NCI-H446 treated with DMSO at 0.1 percent for 48 hours (cell line): Measurements from ENCODE around the gene CUX1.
"Not testable (repeated sequence)": the region's sequence is repeated elsewhere in the genome, so short reads cannot be mapped to it uniquely, and the experiment has no call there.

Source experiments
- DNase-seq: peaks from one replicate; lab custom pipeline; 2025; lab: John Stamatoyannopoulos, UW

CUX1 gene

DNA sequence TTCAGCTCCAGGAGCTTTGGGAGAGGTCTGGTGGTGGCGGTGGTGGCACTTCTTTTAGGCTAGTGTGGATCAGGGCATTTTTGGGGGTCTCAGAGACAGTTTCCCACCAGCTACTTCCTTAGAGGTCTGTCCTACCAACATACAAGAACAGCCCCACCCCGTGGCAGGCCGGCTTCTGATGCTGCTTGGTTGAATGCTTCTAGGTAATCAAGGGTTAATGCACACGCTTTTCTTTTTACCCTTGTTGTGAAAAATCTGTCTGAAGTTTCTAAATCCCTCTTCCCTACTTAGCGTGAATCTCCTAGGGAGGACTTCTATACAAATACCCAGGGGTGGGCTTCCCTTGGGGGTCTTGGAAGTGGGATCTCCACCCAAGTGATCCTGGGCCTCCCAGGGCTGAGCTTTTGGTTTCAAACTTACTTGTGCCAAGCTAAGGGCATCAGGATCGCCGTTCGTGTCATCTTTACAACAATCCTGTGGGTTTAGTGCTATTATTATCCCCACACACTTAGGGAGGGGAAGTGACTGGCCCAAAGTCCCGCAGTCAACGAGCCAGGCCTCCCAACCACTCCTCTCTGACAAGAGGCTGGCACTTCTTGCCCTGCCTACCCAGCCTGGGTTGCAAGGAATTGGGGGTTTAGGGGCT lies 471.0 kb downstream of the CUX1 start:
- DNase-seq, result no peak

- no peak for DNase-seq
These were observed 471.6 kb downstream of the CUX1 start for GRCh38 chr7:102289057-102289456.

GRCh38 chr7:102291056-102291915 lies 473.9 kb downstream of the CUX1 start:
- DNase-seq, result no peak

DNA sequence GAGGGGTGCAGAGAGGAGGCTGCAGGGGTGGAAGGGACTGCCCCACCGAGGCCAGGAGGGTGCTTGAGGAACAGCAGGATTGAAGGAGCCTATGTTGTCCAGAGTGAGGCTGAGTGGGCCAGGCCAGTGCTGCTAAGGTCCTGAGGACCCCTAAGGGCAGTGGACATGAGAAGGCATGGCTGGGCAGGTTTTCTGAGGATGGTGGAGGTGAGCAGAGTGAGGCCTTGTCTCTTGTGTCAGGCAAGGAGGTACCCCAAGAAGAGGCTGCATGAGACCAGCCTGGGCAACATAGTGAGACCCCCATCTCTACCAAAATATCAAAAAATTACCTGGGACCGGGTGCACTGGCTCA lies 474.5 kb downstream of the CUX1 start:
- DNase-seq, result no peak

DNA sequence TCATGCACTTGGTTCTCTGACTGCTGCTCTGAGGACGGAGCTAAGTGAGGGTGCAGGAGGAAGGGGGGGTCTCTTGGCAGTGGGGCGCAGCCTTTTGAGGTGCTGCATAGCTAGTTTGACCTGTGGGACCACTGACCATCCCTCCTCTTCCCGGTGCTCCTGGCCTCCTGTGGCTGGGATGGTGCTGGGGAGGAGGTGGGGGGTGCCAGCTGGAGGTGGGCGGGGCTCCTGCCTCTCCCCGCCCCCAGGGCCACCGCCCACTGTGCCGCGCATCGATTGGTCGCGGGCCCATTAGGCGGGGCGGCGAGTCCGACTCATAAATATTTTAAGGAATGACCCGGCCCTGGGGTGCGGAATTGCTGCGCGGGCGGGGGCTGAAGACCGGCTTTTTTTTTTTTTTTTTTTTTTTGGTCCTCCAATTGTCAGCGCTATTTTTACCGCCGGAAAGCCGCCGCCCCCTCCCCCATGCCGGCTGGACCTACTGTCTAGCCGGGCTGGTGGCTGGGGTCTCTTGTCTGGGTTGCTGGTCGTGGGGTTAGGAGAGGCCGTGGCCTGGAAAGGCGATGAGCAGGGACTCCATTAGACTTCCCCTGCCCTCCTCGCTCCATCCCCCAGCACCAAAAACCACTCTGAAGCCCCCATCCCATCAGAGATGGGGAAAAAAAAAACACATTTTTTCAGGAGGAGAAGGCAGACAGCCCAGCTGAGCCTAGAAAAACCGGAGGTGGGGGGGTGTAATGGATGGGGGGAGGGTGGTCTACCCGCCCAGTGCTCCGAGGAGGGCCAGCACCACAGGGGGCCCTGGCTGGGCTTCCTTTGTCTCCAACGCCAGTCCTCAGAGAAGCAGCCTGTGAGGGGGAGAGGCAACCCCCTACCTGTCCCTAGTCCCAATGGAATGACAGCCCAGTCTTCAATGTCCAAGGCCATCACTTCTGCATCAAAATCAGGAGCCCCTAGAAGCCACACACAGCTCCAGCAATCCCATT lies 475.7 kb downstream of the CUX1 start:
- no peak for DNase-seq

GRCh38 chr7:102294589-102294988 lies 477.2 kb downstream of the CUX1 start:
- no peak for DNase-seq

DNA sequence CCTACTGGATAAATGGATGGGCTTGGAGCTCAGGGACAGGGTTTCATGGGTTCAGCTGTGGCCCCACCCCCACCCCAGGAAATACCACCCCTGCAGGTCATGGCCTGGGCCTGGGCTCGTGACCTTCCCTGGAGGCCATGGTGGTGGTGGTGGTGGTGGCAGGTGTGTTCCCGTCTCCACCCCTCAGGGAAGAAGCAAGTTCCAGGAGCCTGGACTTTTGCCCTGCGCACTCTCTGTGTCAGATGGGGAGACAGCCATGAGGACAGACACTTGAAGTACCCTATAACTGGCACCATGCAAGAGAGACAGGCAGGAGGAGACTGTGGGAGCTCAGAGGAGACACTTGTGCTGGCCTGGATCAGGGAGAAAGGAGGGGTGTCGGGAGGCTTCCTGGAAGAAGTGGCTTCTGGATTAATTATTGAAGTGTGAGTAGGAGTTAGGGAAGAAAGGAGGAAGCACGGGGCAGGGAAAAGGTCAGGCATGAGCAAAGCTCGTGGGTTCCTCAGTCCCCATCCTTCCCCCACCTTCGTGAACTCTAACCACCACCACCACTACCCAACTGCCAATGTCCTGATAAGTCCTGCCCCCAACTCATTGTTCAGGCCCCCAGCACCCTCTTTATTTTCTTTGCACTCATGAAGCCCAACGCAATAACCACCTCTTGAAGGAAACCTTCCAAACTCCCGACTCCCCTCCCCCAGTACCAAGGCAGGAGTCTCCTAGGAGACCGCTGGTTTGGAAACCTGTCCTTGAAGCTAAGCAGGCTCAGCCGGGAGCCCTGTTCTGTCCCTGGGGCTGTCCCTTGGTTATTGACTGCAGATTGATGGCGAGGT lies 478.1 kb downstream of the CUX1 start:
- DNase-seq, result no peak

GRCh38 chr7:102296179-102296438 lies 478.7 kb downstream of the CUX1 start:
- DNase-seq, result no peak

DNA sequence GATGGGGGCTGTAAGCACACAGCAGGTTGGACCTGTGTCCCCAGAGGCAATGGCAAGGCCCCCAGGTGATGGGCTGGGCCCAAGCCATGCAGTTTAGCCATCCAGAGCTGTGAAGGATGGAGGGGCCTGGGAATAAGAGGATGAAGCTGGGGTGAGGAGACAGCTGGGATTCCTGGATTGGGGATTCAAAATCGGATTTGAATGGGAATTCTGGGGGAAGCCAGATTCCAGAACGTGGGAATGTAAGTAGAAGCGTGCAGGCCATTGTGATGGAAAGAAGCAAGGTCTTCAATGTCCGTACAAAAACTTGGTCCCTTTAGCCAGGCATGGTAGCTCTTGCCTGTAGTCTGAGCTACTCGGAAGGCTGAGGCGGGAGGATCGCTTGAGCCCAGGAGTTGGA lies 479.1 kb downstream of the CUX1 start:
- DNase-seq, result no peak

GRCh38 chr7:102297487-102298218 lies 480.2 kb downstream of the CUX1 start:
- no peak for DNase-seq

DNA sequence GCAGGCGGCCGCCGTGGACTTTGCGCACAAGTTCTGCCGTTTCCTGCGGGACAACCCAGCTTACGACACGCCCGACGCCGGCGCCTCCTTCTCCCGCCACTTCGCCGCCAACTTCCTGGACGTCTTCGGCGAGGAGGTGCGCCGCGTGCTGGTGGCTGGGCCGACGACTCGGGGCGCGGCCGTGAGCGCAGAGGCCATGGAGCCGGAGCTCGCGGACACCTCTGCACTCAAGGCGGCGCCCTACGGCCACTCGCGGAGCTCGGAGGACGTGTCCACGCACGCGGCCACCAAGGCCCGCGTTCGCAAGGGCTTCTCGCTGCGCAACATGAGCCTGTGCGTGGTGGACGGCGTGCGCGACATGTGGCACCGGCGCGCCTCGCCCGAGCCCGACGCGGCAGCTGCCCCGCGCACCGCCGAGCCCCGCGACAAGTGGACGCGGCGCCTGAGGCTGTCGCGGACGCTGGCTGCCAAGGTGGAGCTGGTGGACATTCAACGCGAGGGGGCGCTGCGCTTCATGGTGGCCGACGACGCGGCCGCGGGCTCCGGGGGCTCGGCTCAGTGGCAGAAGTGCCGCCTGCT lies 483.3 kb downstream of the CUX1 start:
- no peak for DNase-seq

DNA sequence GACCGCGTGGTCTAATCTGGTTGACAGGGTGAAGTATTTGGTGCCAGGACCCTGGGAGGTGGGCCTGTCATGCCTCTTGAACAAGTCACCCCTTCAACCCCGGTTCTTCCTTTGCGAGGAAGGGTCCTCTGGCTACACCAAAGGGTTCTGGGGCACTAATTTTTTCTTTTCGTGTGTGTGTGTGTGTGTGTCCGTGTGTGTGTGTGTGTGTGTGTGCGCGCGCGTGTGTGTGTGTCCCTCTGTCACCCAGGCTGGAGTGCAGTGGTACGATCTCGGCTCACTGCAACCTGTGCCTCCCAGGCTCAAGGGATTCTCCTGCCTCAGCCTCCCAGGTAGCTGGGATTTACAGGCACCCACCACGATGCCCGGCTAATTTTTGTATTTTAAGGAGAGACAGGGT lies 483.9 kb downstream of the CUX1 start:
- DNase-seq, result not testable (repeated sequence)

- no peak for DNase-seq
These were observed 484.6 kb downstream of the CUX1 start for GRCh38 chr7:102302025-102302424.

- no peak for DNase-seq
These were observed 486.4 kb downstream of the CUX1 start for GRCh38 chr7:102303669-102304422.

DNA sequence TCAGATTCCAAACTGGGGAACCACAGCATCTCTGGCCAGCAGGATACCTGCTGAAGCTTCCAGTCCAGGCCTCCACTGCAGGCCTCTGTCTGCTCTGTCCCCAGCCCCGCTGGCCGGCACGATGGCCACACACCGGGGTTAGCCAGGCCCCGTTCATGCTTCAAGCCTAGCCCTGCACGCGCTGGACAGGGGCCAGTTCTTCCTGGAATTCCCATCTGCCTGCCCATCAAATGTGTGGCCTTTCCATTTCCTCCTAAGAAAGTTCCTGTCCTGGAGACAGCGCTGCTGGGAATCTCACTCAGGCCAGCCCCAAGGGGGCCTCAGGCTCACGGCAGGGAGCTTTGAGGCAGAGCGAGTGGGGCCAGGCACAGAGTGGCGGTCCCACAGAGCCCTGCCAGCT lies 487.2 kb downstream of the CUX1 start:
- no peak for DNase-seq

DNA sequence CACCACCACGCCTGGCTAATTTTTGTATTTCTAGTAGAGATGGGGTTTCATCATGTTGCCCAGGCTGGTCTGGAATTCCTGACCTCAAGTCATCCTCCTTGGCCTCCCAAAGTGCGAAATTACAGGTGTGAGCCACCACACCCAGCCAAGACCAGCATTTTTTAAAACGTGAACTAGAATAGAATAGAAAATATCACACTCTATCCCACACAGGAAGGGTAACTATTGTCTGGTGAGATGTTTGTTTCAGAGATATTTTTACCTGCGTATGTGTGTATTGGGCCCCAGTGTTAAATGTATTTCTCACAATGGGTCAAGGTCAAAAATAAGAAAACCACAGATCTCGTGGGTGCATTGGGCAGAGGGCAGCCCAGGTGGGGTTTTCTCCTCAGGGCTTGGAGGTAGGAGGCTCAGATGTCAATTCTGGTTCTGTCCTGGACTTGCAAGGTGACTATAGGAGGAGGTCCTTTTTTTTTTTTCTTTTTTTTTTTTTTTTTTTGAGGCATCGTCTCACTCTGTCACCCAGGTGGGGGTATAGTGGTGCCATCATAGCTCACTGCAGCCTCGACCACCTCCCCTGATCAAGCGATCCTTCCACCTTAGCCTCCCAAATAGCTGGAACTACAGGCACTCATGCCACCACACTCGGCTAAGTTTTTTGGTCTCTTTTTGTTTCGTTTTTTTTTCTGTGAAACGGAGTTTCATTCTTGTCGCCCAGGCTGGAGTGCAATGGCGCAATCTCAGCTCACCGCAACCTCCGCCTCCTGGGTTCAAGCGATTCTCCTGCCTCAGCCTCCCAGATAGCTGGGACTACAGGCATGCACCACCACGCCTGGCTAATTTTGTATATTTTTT lies 488.2 kb downstream of the CUX1 start:
- DNase-seq, result no peak

DNA sequence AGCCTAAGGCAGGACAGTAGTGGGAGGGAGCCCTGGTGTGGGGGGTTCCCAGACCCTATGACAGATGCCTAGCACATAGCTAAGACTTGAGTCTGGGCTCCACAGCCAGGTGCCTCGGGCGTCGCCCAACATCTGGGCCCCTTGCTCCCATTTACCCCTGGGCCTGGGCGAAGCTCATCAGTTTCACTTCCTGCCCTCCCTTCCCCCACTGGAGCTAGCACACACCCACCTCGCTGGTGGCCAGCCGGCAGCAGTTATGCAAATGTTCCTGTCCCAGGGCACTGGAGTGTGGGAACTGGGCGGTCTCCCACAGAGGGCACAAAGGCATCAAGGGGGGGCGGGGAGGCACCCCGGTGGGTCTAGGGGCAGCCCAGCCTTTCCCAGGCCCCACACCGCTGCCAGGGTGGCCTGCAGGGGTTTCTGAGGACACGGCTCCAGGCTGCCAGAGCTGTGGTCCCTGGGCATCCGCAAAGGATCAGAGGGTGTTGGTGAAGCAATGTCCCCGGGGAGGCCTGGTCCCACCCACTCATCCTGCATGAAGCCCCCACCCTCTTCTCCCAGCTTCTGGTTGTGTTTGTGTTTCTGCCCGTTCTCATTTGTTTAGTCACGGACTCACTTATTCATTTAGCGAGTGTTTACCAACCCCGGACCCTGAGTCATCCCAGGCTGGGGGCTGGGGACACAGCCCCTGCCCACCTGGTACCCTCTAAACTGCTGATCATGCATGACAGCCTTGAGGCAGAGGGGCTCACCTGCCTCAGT lies 489.7 kb downstream of the CUX1 start:
- DNase-seq, result no peak

- peak; percentile 21 for DNase-seq
These were observed 493.0 kb downstream of the CUX1 start for GRCh38 chr7:102310414-102310815.
